ENCODE measurements around the gene GDPGP1.

The GDPGP1 gene

DNA sequence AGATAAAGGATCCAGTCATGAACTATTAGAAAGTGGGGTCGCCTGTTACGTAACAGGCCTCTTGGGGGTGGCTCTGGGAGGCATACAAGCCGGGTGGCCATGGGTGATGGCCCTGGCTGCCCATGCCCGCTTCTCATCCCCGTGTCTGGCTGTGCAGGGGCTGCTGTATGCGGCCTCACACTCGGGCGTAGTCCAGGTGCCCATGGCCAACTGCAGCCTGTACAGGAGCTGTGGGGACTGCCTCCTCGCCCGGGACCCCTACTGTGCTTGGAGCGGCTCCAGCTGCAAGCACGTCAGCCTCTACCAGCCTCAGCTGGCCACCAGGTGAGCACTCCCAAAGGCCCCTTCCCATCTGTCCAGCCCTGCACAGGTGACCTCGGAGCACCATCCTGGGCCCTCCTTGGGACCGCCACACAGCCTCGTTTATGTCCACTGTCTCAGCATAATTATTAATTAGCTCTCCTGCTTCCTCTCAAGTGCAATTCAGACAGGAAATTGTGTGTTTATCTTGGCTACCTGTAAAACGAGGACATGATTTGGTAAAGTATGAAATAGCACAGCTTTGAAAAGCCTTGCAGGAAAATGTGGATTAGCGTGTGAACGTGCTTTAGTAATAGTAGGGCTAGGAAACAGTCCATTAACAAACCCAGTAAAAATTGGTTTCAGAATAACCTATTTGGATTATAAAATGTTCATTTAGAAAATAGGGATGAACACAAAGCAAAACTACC, 8.3 kb upstream of the GDPGP1 start:
- no peak for DNase-seq (ENCODE audit: low read depth in 2 of 2)

GRCh38 chr15:90227336-90227735, 6.7 kb upstream of the GDPGP1 start:
- no peak for DNase-seq (ENCODE audit: low read depth in 2 of 2)

GRCh38 chr15:90227816-90228772, 5.9 kb upstream of the GDPGP1 start:
- no peak for DNase-seq (ENCODE audit: low read depth in 2 of 2)

DNA sequence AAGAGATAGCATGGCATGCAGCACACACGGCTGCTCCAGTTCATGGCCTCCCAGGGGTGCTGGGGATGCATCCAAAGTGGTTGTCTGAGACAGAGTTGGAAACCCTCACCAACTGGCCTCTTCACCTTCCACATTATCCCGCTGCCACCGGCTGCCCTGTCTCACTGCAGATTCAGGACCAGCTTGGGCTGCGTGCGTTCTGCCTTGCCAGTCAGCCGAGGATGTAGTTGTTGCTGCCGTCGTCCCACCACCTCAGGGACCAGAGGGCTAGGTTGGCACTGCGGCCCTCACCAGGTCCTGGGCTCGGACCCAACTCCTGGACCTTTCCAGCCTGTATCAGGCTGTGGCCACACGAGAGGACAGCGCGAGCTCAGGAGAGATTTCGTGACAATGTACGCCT, 5.0 kb upstream of the GDPGP1 start:
- DNase-seq (ENCODE audit: low read depth in 2 of 2) = no peak

DNA sequence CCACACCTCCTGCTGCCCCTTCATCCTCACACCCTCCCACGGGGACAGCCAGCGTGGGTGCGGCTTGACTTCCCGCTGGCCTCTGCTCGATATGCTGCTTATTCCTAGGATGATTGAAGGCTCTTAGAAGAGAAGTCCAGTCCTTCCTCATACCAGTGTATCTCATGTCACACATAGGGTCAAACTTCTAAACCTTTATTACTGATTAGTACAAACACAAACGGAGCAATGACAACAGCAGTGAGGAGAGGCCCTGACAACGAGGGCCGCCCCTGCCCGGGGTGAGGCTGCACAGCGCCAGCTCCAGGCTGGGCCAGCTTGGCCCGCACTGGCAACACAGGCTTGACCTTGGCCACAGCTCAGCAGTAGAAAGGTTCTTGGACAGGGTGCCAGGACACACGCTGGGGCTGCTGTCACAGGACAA, 3.9 kb upstream of the GDPGP1 start:
- DNase-seq (ENCODE audit: low read depth in 2 of 2) = no peak

- DNase-seq (ENCODE audit: low read depth in 2 of 2) = no peak
Observed at GRCh38 chr15:90230610-90231009, 3.4 kb upstream of the GDPGP1 start.

DNA sequence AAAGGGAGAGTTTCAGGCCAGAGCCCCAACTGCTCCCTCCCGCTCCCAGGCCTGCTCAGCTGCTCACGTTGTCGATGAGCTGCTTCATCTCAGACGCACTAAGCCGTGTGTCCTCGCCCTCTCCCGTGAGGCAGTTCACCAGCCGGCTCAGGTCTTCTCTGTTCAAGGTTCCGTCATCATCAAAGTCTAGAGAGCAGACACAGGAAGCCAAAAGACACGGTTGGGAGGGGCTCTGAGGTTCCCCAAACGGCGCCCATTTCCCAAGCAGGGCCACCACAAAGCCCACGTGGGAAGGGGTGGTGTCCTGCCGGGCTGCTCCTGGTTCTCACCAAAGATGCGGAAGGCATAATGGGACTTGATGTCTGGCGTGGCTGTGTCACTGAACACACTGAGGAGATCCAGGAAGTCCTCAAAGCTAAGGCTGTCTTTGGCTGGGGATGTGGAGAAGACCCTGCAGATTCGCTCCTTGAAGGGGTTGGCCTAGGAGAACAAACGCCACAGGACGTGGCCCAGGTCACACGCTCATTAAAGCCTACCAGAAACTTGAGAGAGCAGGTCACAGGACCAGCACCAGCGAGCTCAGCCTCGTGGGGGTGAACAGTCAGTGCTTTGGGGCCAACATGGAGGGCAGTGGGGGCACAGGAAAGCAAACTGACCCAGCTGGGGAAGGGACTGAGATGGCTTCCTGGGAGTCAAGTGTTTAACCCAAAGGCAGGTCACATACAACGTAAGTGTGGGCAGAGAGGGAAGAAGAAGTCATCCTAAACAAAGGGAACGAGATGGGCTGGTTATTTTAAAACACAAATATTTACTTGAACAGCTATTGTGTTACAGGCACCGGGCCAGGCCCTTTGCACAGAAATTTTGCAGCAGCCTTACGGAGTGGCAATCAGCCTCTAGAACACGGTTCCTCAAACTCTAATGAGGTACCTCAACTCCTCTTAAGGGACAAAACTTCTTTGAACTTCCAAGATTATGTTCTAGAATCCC, 2.7 kb upstream of the GDPGP1 start:
- peak; percentile 32 to 54 for DNase-seq (ENCODE audit: low read depth in 2 of 2)

DNA sequence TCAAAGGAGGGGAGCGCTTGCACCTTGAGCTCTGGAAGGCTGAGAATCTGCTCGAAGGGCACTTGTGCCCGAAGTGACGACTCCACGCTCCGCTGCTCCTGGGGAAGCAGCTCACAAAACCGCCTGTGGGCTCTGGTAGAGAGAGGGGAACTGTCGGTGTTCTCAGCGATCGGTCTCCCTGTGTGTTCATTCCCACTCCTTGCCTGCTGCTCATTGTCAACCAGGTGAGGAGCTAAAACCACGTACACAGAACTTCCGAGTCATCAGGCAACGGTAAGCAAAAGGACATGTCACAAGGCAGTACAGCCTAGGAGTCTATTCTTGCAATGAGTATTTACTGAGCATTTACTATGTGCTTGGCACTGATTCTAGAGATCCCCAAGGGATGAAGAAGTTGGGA, 1.8 kb upstream of the GDPGP1 start:
- DNase-seq (ENCODE audit: low read depth in 2 of 2) = no peak

DNA sequence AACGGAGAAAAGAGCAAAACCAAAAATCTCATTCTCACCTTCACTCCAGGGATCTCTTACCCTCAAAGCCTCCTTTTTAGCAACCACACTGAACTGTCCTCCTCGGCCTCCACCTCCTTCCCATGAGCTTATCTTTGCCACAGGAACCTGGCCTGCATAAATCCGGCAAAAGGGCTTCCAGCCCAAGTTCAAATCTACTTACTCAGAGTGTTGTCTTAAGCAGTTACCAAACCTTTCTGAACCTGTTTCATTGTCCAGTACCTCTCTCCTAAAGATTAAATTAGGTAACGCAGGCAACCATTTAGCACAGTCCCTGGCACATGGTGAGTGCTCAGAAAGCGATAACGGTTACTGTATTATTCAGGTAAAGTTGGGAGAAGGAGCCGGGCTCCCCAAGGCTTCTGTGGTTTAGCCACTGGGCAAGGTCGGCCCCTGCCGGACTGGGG, 1.0 kb upstream of the GDPGP1 start:
- DNase-seq (ENCODE audit: low read depth in 2 of 2) = no peak

DNA sequence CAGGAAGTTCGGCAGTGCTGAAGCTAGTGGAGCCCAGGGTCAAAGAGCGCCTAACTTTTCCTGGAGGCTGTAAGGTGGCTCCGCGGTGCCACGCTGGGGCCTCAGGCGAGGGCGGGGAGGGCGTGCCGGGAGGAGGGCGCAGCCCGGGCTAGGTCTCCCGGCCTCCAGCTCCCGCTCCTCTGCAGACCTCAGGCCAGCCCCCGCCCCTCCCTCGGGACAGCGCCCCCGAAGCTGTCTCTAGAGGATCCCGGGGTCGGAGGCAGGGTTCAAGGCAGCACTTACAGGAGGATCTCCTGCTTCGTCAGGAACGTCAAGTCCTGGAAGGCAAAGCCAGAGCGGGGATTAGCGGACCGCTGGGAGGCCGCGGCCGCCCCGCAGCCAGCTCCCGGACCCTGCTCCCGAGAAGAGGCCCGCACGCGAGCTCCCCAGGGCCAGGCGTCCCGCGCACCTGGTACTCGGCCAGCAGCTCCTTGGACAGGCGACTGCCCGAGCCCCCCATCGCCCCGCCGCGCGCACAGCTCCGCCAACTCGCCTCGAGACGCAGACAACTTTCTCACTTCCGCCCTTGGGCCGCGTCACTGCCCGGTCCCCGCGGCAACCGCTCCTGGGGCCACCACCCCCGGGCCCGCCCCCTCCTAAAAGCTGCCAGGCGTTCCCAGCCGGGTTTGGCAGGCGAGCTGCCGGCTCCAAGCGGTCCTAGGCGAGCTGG, 468 bp upstream of the GDPGP1 start, which contains the start of gene CIB1:
Gene CIB1, minus strand, starts transcription at position 555 of the 709 bp plus-strand sequence. Its CDS starts 56 bp downstream, at position 499.
- peak; percentile 38 to 96 for DNase-seq (ENCODE audit: low read depth in 2 of 2)

DNA sequence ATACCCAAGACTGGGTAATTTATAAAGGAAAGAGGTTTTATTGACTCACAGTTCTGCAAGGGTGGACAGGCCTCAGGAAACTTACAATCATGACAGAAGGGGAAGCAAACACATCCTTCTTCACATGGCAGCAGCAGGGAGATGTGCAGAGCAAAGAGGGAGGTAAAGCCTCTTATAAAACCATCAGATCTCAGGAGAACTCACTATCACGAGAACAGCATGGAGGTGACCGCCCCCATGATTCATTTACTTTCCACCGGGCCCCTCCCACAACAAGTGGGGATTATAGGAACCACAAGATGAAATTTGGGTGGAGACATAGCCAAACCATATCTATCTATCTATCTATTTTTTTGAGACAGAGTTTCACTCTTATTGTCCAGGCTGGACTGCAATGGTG, 5.4 kb downstream of the GDPGP1 start:
- DNase-seq (ENCODE audit: low read depth in 2 of 2) = no peak

DNA sequence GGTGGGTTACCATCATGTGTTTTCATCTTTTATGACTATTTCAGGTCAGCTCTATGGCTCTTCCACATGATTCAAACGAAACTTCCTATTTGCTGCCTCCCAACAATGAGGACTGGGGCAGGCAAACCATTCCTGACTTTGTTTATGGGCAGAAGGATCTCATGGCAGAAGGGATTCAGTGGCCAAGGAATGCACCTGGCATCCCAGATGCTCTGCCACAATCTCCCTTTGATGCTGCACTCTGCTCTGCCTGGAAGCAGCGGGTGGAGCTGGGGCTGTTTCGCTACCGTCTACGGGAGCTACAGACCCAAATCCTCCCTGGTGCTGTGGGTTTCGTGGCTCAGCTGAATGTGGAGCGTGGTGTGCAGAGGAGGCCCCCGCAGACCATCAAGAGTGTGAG, 6.8 kb downstream of the GDPGP1 start:
- DNase-seq (ENCODE audit: low read depth in 2 of 2) = no peak

GRCh38 chr15:90241343-90242192, 7.6 kb downstream of the GDPGP1 start:
- DNase-seq (ENCODE audit: low read depth in 2 of 2) = no peak

- DNase-seq (ENCODE audit: low read depth in 2 of 2) = no peak
Observed at GRCh38 chr15:90243943-90244639, 10.1 kb downstream of the GDPGP1 start.

DNA sequence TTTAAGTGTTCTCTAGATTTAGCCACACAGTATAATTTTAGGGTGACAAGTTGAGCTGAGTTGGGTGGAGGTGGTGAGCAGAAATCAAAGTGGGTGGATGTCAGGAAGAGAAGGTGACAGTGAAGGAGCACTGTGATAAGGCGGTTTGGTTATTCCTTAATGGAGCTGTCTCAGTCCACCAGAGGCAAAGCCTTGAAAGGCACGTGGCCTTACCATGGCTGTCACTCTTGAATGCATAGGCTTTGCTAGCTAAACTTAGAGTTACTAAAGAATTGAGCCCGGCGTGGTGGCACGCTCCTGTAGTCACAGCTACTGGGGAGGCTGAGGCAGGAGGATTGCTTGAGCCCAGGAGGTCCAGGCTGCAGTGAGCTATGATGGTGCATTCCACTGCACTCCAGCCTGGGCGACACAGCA, 14.8 kb downstream of the GDPGP1 start:
- DNase-seq (ENCODE audit: low read depth in 2 of 2) = no peak

DNA sequence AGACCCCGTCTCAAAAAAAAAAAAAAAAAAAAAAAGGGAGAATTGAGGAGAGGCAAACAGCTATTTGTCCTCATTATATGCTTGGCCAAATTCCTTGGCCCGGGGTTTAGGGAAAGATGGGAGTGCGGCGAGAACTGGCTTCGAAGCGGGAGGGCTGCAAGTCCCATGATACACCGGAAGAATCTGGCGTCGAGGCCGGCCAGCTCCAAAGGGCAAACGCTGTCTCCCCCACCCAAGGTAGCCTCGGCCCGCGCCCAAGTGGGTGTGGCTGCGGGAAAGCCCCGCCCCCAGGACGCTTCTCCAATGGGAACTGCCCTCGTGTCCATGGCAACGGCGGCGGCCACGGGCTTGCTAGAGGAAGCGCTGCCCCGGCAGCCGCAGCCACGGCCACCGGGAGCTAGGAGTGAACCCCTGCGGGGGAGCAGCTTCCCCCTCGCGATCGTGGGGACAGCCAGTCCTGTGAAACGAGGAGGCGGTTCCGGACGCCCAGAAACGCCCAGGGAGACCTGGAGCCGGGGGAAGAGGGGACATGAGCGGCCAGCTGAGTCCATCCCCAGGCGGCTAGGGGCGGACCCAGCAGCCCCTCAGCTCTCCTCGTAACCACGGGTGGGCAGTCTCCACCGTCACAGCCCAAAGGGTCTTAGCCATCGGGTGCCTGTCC, 15.3 kb downstream of the GDPGP1 start, which contains the start of gene TTLL13:
Gene TTLL13, plus strand, starts transcription at position 354 of the 661 bp plus-strand sequence. CDS start 1,075 bp downstream, outside the sequence.
- peak; percentile 42 to 83 for DNase-seq (ENCODE audit: low read depth in 2 of 2)

GRCh38 chr15:90257776-90258175, 23.8 kb downstream of the GDPGP1 start:
- DNase-seq (ENCODE audit: low read depth in 2 of 2) = no peak

- no peak for DNase-seq (ENCODE audit: low read depth in 2 of 2)
Observed at GRCh38 chr15:90259524-90259923, 25.5 kb downstream of the GDPGP1 start.
